Endometrial microvascular endothelial cells (primary cell): ENCODE data around the gene POTEJ. TPM values are rescaled to one million over a fixed set of nuclear protein-coding genes. Genes with fewer than 3 reads are reported as not detected.
"Not testable (repeated sequence)": the region's sequence is repeated elsewhere in the genome, so short reads cannot be mapped to it uniquely, and the experiment has no call there.

ENCODE experiments used
- in situ Hi-C: cut with HindIII; loops from 2 replicates; pipeline ENCODE4 v1.10.0; 2017; ENCODE audit warnings: low sequenced_read_pairs, low pct_unique_long_range_greater_than_20kb; ENCODE audit errors: inconsistent ontology term
- total RNA-seq: library from RNA; depleted of rRNA; stranded (reverse); fragments of >200 nt; gene quantifications from one replicate; pipeline ENCODE4 v1.2.3, GENCODE V29; 2015; ENCODE audit errors: inconsistent ontology term

POTEJ gene
- total RNA-seq, 1 donor from 2014 or later = not detected

- in situ Hi-C loops = not testable (repeated sequence)
These were observed 11.8 kb upstream of the POTEJ start, which contains the start of gene CFC1 for GRCh38 chr2:130599393-130599792. Gene CFC1 (minus strand): TSS chr2:130599575. CDS start chr2:130599287, 288 bp downstream.

- in situ Hi-C loops = not testable (repeated sequence)
These were observed 11.3 kb upstream of the POTEJ start for GRCh38 chr2:130599926-130600325.

GRCh38 chr2:130601648-130602302 lies 9.5 kb upstream of the POTEJ start:
- in situ Hi-C loops = not testable (repeated sequence)

- in situ Hi-C loops = not testable (repeated sequence)
These were observed 2.8 kb upstream of the POTEJ start for GRCh38 chr2:130608276-130609001.

GRCh38 chr2:130609002-130609920 lies 2.0 kb upstream of the POTEJ start:
- in situ Hi-C loops = not testable (repeated sequence)

- in situ Hi-C loops = not testable (repeated sequence)
These were observed 754 bp upstream of the POTEJ start for GRCh38 chr2:130610486-130610885.

- in situ Hi-C loops = not testable (repeated sequence)
These were observed 17.7 kb downstream of the POTEJ start for GRCh38 chr2:130628784-130629475.

GRCh38 chr2:130638973-130639372 lies 27.7 kb downstream of the POTEJ start:
- in situ Hi-C loops = not testable (repeated sequence)

- in situ Hi-C loops = not testable (repeated sequence)
These were observed 30.4 kb downstream of the POTEJ start for GRCh38 chr2:130641688-130642087.

GRCh38 chr2:130649285-130649684 lies 38.0 kb downstream of the POTEJ start:
- in situ Hi-C loops = not testable (repeated sequence)

GRCh38 chr2:130664506-130664905 lies 53.3 kb downstream of the POTEJ start:
- in situ Hi-C loops = not testable (repeated sequence)

- in situ Hi-C loops = not testable (repeated sequence)
These were observed 54.4 kb downstream of the POTEJ start for GRCh38 chr2:130665596-130665995.

- in situ Hi-C loops = not testable (repeated sequence)
These were observed 56.3 kb downstream of the POTEJ start for GRCh38 chr2:130667516-130667915.

GRCh38 chr2:130670026-130670745 lies 58.9 kb downstream of the POTEJ start:
- in situ Hi-C loops = not testable (repeated sequence)

GRCh38 chr2:130692041-130692770 lies 81.0 kb downstream of the POTEJ start:
- in situ Hi-C loops = not testable (repeated sequence)

- in situ Hi-C loops = not testable (repeated sequence)
These were observed 82.2 kb downstream of the POTEJ start for GRCh38 chr2:130693474-130693873.

GRCh38 chr2:130703250-130703649 lies 92.0 kb downstream of the POTEJ start:
- in situ Hi-C loops = not testable (repeated sequence)
